ENCODE data around the gene SDF4.
"Not testable (repeated sequence)": the region's sequence is repeated elsewhere in the genome, so short reads cannot be mapped to it uniquely, and the experiment has no call there.

SDF4 gene

GRCh38 chr1:1259951-1260600, 28.3 kb upstream of the SDF4 start:
- DNase-seq: no peak

GRCh38 chr1:1259540-1259939, 27.7 kb upstream of the SDF4 start:
- DNase-seq: no peak

GRCh38 chr1:1259119-1259488, 27.3 kb upstream of the SDF4 start:
- no peak for DNase-seq

- no peak for DNase-seq
These were observed 25.4 kb upstream of the SDF4 start for GRCh38 chr1:1256956-1257871.

GRCh38 chr1:1255611-1256010, 23.8 kb upstream of the SDF4 start:
- DNase-seq: no peak

- DNase-seq: no peak
These were observed 23.3 kb upstream of the SDF4 start for GRCh38 chr1:1255078-1255477.

GRCh38 chr1:1254667-1254998, 22.8 kb upstream of the SDF4 start:
- DNase-seq: no peak

- DNase-seq: no peak
These were observed 22.3 kb upstream of the SDF4 start for GRCh38 chr1:1253972-1254666.

- no peak for DNase-seq
These were observed 21.5 kb upstream of the SDF4 start for GRCh38 chr1:1253314-1253713.

GRCh38 chr1:1250786-1251284, 19.0 kb upstream of the SDF4 start:
- DNase-seq: no peak

GRCh38 chr1:1248009-1248913, 16.5 kb upstream of the SDF4 start:
- DNase-seq: not testable (repeated sequence)

- DNase-seq: no peak
These were observed 15.6 kb upstream of the SDF4 start for GRCh38 chr1:1247341-1247913.

- DNase-seq: no peak
These were observed 15.0 kb upstream of the SDF4 start, which contains the start of gene C1QTNF12 for GRCh38 chr1:1246577-1247340. Gene C1QTNF12, minus strand, starts transcription at chr1:1246722. Its CDS starts 32 bp downstream, at chr1:1246690.

GRCh38 chr1:1245817-1246576, 14.2 kb upstream of the SDF4 start:
- DNase-seq: no peak

GRCh38 chr1:1245178-1245816, 13.5 kb upstream of the SDF4 start:
- no peak for DNase-seq

- no peak for DNase-seq
These were observed 12.5 kb upstream of the SDF4 start for GRCh38 chr1:1244192-1244811.

- DNase-seq: no peak
These were observed 12.0 kb upstream of the SDF4 start for GRCh38 chr1:1243807-1244191.

- no peak for DNase-seq
These were observed 11.5 kb upstream of the SDF4 start for GRCh38 chr1:1243266-1243660.
